Osteocyte (in vitro differentiated cells): Measurements from ENCODE around the gene AFF1. TPM values are rescaled to one million over a fixed set of nuclear protein-coding genes. Genes with fewer than 3 reads are reported as not detected.
"Not testable (repeated sequence)": the region's sequence is repeated elsewhere in the genome, so short reads cannot be mapped to it uniquely, and the experiment has no call there.

ENCODE experiments used
- DNase-seq: peaks from one replicate; pipeline ENCODE4 v3.0.0; 2021; ENCODE audit warnings: mixed read lengths; ENCODE audit not compliant: unreplicated experiment; ENCODE audit errors: extremely low spot score
- H3K27ac Mint-ChIP-seq: one replicate; pipeline ENCODE4 v1.8.0; 2021; ENCODE audit warnings: mild to moderate bottlenecking, mixed read lengths; ENCODE audit not compliant: unreplicated experiment
- H3K27me3 Mint-ChIP-seq: one replicate; pipeline ENCODE4 v1.8.0; 2021; ENCODE audit warnings: mixed read lengths; ENCODE audit not compliant: unreplicated experiment
- H3K36me3 Mint-ChIP-seq: one replicate; pipeline ENCODE4 v1.8.0; 2021; ENCODE audit warnings: mixed read lengths; ENCODE audit not compliant: unreplicated experiment
- H3K4me1 Mint-ChIP-seq: one replicate; pipeline ENCODE4 v1.8.0; 2021; ENCODE audit warnings: mixed read lengths; ENCODE audit not compliant: unreplicated experiment
- H3K4me3 Mint-ChIP-seq: one replicate; pipeline ENCODE4 v1.8.0; 2021; ENCODE audit warnings: mild to moderate bottlenecking, moderate library complexity, mixed read lengths; ENCODE audit not compliant: unreplicated experiment
- H3K9me3 Mint-ChIP-seq: one replicate; pipeline ENCODE4 v1.8.0; 2021; ENCODE audit warnings: mixed read lengths; ENCODE audit not compliant: unreplicated experiment
- total RNA-seq: library from RNA; stranded (reverse); gene quantifications from 2 replicates; pipeline ENCODE4 v1.2.1, GENCODE V29; 2021
- TF ChIP-seq, protein P1 (sequence below): fragments of 200-600 bp; sonication (generic); IDR thresholded peaks from 2 replicates; pipeline ENCODE4 v1.5.0; 2021; ENCODE audit warnings: antibody characterized with exemption, mild to moderate bottlenecking, moderate library complexity

AFF1 gene
- total RNA-seq, 1 donor from 2014 or later = 39.3 TPM

DNA sequence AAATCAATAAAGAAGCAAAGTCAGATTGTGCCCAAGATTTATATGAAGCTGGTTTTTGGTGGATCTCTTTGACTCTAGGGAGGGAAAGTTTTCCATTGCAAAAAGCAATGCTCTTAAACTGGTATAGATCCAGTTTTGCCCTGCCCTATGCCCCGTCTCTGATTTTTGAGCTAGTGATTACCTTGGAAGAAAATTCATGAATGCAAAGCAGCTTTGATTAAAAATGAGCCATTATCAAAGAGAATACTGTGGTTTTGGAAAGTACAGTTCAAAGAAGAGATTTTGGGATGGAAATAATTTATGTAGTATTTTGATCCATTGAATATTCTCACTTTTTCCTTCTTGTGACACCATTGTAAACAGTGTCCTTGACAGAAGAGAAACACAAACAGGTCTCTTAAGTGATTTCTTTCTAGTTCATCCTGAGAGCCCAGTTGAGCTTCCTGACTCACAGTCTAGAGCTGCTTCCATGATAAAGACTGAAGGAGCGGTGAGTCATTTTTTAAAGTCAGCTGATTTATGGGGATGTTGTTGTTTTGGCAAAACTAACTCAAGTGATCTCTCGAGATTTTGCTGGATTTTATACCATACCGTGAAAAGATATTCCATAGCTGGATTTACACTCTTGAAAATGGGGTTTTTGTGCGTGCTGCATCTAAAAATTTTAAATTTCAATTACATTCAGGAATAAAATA is 76.7 kb downstream of the AFF1 start:
- Mint-ChIP-seq H3K27me3 (no peaks in the 10 kb centered on the region), H3K4me1 (peaks cover 74% of the 10 kb centered on the region), H3K4me3 (peak overlapping the region; percentile 21), H3K9me3 (no peaks in the 10 kb centered on the region), H3K36me3 (no peaks in the 10 kb centered on the region), H3K27ac (peak overlapping the region; percentile 79)
- TF ChIP-seq, protein P1, sequence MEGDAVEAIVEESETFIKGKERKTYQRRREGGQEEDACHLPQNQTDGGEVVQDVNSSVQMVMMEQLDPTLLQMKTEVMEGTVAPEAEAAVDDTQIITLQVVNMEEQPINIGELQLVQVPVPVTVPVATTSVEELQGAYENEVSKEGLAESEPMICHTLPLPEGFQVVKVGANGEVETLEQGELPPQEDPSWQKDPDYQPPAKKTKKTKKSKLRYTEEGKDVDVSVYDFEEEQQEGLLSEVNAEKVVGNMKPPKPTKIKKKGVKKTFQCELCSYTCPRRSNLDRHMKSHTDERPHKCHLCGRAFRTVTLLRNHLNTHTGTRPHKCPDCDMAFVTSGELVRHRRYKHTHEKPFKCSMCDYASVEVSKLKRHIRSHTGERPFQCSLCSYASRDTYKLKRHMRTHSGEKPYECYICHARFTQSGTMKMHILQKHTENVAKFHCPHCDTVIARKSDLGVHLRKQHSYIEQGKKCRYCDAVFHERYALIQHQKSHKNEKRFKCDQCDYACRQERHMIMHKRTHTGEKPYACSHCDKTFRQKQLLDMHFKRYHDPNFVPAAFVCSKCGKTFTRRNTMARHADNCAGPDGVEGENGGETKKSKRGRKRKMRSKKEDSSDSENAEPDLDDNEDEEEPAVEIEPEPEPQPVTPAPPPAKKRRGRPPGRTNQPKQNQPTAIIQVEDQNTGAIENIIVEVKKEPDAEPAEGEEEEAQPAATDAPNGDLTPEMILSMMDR = no peak
- no peak for DNase-seq

DNA sequence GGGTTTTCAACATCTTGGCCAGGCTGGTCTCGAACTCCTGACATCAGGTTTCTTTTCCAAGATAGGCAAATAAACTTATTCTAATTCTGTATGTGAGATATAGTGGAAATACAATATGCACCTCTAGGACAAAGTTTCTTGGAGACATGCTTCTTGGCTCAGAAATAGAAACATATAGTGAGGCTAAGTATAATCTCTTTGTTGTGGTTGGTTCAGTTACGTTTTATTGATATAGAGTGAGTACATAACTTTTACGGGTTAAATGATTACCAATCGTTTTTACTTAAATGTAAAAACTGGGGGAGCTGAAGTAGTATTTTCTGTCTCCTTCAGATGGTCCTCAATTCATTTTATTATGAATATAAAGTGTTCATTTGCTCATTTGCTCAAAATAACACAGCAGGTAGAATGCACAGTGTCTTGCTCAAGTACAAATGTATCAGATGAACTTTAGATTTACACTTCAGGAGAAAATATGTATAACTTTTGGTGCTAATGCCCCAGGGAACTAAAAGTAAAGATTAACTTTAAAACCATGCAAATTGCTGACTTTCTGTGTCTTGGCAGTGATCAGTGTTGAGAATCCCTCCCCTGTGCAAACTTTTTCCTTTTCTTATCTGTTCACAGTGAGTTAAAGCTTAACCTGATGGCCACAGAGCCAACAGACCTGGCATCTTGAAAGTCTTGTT is 77.6 kb downstream of the AFF1 start:
- Mint-ChIP-seq H3K4me1 (peaks cover 80% of the 10 kb centered on the region), H3K4me3 (no peak overlapping the region), H3K9me3 (no peaks in the 10 kb centered on the region), H3K27ac (peak overlapping the region; percentile 4), H3K36me3 (no peaks in the 10 kb centered on the region), H3K27me3 (no peaks in the 10 kb centered on the region)
- TF ChIP-seq, protein P1 = no peak
- no peak for DNase-seq

DNA sequence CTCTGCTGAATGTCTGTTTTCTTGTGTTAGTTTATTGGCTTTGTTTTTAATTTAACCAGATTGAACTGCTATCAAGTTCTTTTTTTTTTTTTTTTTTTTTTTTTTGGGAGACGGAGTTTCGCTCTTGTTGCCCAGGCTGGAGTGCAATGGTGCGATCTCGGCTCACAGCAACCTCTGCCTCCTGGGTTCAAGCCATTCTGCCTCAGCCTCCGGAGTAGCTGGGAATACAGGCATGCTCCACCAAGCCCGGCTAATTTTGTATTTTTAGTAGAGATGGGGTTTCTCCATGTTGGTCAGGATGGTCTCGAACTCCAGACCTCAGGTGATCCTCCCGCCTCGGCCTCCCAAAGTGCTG is 78.1 kb downstream of the AFF1 start:
- not testable (repeated sequence) for H3K27me3 Mint-ChIP-seq, H3K9me3 Mint-ChIP-seq, H3K36me3 Mint-ChIP-seq, DNase-seq
- Mint-ChIP-seq H3K27ac (peak overlapping the region; percentile 96), H3K4me3 (peak overlapping the region; percentile 10), H3K4me1 (peaks cover 84% of the 10 kb centered on the region)

DNA sequence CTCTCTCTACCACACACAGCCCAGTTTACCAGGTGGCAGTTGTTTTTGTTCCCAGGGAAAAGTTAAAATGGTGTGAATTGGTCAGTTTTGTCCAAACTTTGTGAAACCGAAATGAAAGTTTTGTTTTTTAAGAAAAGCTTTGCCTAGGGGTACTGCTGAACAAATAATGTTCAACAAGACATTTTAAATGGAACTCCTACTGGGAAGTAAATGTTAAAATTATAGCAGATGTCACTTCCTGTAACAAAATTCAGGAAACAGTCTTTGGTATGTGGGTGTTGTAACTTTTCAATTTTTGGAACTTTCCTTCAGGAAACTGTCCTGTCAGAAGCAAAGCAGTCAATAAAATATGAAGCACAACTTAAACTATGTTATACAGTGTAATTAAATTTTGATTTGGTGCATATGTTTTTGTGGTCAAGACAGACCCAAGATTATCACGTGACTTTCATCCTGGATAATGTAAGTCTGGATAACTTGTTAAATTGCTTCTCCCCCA is 79.5 kb downstream of the AFF1 start:
- TF ChIP-seq, protein P1 = no peak
- Mint-ChIP-seq H3K36me3 (no peaks in the 10 kb centered on the region), H3K4me1 (peaks cover 81% of the 10 kb centered on the region), H3K9me3 (no peaks in the 10 kb centered on the region), H3K27me3 (no peaks in the 10 kb centered on the region), H3K4me3 (peak overlapping the region; percentile 65), H3K27ac (peak overlapping the region; percentile 96)
- DNase-seq = no peak

DNA sequence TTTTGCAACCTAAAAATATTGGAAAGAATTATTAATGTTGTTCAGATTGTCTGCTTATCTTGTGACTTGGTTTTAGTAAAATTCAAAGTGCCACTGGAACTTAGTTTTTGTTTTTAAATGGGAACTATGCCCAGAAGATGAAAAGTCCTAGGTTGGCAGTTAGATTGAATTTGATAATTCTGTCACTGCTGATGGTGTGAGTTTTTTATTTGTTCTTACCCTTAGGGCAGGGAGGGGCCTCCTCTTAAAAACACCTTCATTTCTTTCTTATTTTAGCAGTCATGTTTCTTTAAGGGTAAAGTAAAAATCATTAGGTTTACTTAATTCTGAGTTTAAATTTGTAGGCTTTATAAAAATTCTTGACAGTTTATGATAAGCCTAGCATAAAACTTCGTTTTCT is 80.6 kb downstream of the AFF1 start:
- TF ChIP-seq, protein P1 = no peak
- Mint-ChIP-seq H3K9me3 (no peaks in the 10 kb centered on the region), H3K36me3 (no peaks in the 10 kb centered on the region), H3K4me3 (peak overlapping the region; percentile 65), H3K4me1 (peaks cover 77% of the 10 kb centered on the region), H3K27ac (peak overlapping the region; percentile 96), H3K27me3 (no peaks in the 10 kb centered on the region)
- no peak for DNase-seq
